Right renal cortex interstitium (tissue), 3 donors: ENCODE data around the gene TPGS1. TPM values are rescaled to one million over a fixed set of nuclear protein-coding genes. Genes with fewer than 3 reads are reported as not detected.

Experiments used
- DNase-seq, 3 donors: peaks; one replicate each; pipeline ENCODE4 v3.0.0-alpha.2; 2013; ENCODE audit warnings: low read depth in 3 of 3, low spot score in 2 of 3
- polyA plus RNA-seq, 3 donors: library from polyadenylated mRNA; unstranded; fragments of 120-200 nt; gene quantifications; one replicate each; pipeline ENCODE4 v1.2.1, GENCODE V29; 2013; ENCODE audit not compliant: insufficient read length in 3 of 3

The TPGS1 gene
- polyA plus RNA-seq, 3 donors, result 4.3 to 6.7 (median 5.8) TPM

DNA sequence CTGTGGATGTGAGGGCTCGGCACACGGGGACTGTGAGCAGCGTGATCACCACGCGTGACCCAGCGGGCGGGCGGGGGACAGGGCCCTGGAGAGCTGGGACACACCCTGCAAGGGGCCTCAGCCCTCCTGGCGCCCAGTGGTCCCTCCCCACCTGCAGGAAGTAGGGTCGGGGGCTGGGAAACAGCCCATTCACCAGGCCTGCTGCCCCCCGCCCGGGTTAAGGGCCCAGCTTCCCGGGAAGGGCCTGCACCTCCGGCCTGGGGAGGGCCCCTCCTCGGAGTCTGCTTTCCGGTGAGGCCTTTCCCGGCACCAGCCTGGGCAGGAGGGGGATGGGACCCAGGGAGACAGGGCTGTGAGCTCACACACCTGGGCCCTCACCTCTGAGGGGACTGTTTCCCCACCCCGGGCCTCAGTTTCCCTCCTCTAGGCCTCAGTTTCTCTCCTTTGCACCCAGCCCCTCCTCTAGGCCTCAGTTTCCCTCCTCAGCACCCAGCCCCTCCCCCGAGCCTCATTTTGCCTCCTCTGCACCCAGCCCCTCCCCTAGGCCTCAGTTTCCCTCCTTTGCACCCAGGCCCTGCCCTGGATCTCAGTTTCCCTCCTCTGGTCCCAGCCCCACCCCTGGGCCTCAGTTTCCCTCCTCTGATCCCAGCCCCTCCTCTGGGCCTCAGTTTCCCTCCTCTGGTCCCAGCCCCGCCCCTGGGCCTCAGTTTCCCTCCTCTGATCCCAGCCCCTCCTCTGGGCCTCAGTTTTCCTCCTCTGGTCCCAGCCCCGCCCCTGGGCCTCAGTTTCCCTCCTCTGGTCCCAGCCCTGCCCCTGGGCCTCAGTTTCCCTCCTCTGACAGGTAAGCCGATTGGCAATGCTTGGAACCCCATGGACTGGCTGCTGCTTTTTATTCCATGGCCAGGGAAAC, 12.9 kb upstream of the TPGS1 start:
- DNase-seq, result no peak

DNA sequence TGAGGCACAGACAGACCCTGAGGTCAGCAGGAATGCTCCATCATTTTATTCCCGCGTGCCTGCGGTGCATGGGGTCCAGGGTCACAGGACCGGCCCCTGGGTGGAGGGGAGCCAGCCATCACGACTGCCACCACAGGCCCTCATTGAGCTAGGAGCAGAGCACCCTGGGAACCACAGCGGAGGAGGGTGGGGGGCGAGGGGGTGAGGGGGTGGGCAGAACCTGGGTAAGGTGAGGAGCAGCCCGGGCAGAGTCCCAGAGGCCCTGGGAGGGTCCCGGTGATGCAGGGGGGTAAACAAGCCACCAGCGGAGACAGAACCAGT, 12.3 kb upstream of the TPGS1 start:
- DNase-seq, result no peak

DNA sequence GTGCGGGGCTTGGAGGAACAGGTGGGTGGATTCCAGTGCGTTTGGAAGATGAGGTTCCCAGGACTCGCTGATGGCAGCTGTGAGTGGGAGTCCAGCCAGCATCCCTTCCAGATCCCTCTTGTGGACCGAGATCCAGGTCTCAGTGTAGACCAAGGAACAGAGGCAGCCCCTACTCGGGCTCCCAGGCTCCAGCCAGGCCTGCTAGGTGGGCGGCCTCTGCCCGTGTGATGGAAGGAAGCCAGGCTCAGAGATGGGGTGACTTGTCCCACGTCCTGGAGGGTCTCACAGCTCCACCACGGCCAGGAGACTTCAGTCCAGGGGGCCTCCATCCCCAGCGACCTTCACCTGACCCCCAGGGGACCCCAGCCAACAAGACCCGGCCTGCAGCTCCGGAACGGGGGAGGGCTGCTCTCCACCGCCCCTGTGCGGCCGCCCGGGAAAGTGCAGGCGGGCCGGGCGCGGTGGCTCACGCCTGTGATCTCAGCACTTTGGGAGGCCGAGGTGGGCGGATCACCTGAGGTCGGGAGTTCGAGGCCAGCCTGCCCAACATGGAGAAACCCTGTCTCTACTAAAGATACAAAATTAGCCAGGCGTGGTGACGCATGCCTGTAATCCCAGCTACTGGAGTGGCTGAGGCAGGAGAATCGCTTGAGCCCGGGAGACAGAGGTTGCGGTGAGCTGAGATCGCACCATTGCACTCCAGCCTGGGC, 11.7 kb upstream of the TPGS1 start:
- no peak for DNase-seq

DNA sequence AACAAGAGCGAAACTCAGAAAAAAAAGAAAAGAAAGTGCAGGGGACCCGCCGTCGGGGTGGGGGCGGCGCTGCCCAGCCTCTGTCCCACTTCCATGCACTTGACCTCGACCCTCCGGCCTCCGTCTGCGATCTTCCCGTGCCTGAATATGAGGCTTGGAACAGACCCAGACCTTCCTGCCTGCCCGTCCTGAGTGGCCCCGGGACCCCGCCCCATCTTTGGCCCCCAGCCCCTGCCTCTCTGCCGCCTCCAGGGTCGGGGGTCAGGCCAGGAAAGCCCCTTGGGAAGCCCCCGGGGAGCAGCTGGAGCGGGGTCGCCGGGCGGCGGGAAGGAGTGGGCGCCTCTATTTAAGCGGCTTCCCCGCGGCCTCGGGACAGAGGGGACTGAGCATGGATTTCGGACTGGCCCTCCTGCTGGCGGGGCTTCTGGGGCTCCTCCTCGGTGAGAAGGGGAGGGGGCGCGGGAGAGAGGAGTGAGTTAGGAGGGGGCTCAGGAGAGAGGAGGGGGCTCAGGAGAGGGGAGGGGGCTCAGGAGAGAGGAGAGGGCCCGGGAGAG, 11.1 kb upstream of the TPGS1 start, which contains the start of gene MADCAM1:
MADCAM1 (plus strand) TSS at position 375 of the 554 bp plus-strand sequence; CDS start at position 389, 14 bp downstream.
- DNase-seq, result no peak

DNA sequence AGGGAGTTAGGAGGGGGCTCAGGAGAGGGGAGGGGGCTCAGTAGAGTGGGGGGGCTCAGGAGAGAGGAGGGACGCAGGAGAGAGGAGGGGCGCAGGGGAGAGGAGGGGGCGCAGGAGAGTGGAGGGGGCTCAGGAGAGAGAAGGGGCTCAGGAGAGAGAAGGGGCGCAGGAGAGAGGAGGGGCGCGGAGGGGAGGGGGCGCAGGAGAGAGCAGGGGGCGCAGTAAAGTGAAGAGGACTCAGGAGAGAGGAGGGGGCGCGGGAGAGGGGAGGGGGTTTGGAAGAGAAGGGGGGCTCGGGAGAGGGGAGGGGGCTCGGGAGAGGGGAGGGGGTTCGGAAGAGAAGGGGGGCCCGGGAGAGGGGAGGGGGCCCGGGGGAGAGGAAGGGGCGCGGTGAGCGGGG, 10.3 kb upstream of the TPGS1 start:
- DNase-seq, result no peak

DNA sequence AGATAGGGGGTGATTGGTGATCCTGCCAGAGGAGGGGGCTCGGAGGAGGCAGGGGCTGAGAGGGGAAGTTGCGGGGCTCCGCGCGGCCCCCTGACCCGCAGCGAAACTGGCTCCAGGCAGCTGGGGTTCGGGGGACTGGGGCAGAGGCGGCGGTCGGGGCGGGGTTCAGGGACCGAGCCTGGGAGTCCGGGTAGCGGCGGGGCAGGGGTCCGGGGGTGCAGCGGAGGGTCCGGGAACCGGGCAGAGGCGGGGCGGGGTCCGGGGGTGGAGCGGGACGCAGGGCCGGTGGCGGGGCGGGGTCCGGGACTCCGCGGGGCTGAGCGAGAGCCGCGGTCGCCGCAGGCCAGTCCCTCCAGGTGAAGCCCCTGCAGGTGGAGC, 9.8 kb upstream of the TPGS1 start:
- DNase-seq, result no peak

DNA sequence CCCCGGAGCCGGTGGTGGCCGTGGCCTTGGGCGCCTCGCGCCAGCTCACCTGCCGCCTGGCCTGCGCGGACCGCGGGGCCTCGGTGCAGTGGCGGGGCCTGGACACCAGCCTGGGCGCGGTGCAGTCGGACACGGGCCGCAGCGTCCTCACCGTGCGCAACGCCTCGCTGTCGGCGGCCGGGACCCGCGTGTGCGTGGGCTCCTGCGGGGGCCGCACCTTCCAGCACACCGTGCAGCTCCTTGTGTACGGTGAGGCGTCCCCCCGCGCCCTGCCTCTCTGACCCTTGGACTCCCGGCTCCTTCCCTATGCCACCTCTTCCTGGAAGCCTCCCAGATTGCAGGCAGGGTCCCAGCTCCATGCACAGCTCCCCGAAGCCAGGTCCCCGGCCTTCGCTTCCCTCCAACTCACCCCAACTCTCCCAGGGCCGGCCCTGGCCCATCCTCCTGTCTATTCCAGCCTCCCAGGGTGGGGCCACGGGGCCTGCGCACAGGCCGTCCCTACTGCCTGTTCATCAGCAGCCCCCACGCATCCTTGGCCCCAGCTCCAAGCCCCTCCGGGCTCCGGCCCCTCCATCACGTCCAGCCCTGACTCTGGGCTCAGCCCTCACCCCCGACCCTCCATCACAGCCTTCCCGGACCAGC, 9.3 kb upstream of the TPGS1 start:
- no peak for DNase-seq

DNA sequence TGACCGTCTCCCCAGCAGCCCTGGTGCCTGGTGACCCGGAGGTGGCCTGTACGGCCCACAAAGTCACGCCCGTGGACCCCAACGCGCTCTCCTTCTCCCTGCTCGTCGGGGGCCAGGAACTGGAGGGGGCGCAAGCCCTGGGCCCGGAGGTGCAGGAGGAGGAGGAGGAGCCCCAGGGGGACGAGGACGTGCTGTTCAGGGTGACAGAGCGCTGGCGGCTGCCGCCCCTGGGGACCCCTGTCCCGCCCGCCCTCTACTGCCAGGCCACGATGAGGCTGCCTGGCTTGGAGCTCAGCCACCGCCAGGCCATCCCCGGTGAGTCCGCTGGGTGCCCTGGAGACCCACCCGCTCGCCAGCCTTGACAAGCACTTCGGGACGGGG, 8.8 kb upstream of the TPGS1 start:
- no peak for DNase-seq

DNA sequence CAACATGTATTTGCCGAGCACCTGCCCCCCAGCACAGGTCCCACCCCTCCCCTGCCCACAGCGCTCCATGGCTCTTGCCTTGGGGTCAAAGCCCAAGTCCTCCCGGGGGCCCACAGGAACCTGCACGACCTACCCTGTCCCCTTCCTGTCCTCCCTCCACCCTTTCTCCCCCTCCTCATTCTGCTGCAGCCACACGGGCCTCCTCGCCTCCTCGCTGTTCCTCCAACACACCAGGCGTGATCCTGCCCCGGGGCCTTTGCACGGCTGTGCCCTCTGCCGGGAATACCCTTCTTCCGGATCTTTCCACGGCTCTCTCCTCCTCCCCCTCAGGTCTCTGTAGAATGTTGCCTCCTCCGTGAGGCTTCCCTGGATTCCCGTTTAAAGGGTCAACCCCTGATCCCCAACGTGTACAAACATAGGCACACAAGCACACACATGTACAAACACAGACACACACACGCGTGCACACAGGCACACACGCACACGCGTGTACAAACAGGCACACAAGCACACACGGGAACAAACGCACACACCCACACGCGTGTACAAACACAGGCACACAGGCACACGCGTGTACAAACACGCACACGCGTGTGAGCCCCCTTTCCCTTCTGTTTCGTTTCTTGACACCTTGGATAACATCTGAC, 8.2 kb upstream of the TPGS1 start:
- no peak for DNase-seq

DNA sequence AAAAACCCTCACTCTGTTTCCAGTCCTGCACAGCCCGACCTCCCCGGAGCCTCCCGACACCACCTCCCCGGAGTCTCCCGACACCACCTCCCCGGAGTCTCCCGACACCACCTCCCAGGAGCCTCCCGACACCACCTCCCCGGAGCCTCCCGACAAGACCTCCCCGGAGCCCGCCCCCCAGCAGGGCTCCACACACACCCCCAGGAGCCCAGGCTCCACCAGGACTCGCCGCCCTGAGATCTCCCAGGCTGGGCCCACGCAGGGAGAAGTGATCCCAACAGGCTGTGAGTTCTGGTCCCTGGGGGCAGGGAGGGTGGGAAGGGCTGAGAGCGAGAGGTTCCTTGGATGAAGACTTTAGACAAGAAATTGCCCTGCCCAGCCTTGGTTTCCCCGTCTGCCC, 5.7 kb upstream of the TPGS1 start:
- DNase-seq, result no peak

DNA sequence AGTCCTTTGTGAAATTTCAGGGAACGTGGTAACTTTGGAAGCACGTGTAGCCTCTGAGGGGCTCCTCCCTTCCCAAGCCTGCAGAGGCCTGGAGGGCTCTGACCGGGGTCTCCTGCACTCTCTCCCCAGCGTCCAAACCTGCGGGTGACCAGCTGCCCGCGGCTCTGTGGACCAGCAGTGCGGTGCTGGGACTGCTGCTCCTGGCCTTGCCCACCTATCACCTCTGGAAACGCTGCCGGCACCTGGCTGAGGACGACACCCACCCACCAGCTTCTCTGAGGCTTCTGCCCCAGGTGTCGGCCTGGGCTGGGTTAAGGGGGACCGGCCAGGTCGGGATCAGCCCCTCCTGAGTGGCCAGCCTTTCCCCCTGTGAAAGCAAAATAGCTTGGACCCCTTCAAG, 2.7 kb upstream of the TPGS1 start:
- no peak for DNase-seq

DNA sequence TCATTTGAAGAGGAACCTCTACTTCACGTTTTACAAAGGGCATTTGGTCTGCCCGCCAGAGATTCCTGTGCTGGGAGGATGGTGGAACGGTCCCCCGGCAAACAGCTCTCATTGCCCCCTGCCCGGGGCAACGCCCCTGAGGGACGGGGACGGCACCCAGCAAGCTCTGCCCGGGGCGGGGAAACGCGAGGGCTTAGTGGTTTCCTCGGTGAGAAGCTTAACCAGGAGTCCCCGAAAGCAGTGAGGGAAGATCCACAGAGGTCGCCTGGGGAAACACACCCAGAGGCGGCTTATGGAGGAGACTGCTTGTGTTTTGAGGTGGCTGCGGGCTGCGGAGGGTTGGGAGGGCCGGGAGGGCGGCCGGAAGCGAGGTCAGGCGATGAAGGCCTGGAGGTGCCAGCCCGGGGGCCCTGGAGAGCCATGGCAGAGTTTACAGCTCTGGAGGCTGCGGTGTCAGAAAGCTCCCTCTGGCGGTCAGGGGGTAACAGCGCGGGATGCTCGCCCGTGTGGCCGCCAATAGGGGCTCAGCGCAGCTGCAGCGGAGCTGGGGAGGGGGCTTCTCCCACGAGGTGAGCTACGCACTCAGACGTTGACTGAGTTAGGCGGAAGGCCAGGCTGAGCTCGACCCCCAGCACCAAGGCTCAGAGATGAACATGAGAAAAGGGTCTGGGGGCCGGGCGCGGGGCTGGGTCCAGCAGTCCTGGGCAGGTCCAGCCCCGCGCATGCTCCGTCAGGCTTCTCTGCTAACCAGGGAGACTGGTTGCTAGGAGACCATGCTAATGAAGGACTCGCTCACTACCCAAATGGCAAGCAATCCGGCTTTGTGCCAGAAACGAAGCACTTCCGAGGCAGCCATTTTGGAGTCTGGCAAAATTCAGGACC, 652 bp upstream of the TPGS1 start:
- DNase-seq, result peak; percentile 95 to 100 (median 100)

DNA sequence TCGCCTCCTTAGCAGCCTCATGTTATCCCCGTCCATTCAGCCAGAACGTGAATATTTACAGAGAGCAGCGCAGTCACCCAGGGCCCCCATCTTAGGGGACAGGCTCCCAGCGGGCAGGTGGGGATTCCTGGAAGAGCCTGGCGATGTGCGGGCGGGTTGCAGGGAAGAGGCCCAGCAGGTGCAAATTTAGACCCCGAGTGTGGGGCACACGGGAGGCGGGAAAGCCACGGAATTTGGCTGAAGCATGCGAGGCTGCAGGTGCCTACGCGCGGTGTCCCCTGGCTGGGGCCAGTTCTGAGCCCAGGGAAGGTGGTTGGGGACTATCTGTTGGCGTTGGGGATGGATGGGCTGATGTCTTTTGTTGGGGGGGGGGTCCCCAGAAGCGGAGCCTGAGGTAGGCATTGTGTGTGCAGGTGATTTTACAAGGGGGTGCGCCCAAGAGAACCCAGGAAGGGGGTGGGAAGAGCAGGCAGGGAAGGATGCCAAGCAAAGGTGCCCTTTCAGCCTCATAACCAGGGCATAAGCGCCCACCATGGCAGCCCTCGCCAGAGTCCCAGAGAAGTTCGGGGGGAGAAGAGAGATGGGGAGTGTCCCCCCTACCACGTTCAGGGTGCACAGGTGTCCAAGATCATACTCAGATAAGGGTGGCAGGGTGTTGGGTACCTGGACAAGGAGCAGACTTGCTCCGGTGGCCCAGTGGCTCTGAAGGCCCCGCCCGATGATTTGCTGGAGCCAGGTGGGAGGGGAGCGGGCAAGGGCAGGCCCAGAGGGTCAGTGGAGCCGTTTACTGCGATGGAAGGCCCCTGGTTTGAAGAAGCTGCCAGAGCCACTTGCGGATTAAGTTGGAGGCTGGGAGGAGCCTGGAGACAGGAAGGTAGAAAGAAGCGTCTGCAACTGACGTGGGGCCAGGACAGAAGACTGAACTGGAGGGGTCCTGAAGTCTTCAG, 1.2 kb downstream of the TPGS1 start:
- DNase-seq, result no peak

DNA sequence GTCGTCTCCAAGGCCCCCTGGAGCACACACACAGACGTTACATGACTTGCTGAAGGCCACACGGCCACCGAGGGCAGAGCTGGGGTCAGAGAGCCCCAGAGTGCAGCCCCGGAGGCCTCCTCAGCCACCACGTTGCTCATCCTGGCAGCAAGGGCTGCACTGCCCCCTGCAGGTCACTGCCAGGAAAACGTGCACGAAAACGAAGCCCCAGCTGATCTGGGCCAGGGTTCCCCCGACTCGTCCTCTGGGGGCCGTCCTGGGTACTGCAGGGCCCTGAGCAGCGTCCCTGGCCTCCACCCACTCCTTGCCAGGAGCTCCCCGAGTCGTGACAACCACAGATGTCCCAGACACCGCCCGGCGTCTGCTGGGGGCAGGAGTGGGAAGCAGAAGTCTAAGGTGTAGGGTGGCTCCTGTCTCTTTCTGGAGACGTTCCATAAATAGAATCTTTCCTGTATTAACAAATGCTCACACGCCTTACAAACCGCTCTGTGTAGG, 3.4 kb downstream of the TPGS1 start:
- peak in 1 of 3 donors; percentile 53 for DNase-seq

DNA sequence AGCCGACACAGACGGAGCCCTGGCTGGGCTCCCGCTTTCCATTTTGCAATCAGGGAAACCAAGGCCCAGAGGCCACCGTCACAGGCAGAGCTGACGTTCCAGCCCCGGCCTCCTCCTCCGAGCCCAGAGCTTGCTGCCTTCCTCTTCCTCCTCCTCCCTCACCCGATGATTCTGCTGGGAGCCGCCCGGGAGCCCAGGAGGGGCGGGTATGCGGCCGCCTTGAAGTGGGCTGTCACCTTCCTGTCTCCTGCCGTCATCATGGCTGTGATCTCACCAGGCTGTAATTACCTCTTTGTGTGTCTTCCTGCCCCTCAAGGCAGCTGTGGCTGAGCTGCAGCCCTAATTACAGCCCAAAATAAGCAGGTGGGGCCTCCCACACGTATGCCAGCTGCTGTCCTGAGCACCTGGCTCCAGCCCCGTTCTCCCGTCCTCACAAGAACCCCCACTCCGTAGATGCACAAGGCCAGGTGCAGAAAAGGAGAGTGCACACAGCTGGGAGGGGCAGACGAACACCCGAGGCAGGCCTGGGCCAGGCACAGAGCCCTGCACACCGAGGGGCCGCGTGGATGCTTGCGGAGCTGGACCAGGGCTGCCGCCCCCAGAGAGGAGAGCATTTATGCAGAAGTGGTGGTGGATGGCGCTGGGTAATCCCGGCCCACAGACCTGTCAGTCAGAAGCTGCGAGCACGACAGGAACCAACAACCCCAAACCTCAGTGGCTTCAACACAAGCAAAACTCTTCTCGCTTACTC, 4.0 kb downstream of the TPGS1 start:
- DNase-seq, result no peak

DNA sequence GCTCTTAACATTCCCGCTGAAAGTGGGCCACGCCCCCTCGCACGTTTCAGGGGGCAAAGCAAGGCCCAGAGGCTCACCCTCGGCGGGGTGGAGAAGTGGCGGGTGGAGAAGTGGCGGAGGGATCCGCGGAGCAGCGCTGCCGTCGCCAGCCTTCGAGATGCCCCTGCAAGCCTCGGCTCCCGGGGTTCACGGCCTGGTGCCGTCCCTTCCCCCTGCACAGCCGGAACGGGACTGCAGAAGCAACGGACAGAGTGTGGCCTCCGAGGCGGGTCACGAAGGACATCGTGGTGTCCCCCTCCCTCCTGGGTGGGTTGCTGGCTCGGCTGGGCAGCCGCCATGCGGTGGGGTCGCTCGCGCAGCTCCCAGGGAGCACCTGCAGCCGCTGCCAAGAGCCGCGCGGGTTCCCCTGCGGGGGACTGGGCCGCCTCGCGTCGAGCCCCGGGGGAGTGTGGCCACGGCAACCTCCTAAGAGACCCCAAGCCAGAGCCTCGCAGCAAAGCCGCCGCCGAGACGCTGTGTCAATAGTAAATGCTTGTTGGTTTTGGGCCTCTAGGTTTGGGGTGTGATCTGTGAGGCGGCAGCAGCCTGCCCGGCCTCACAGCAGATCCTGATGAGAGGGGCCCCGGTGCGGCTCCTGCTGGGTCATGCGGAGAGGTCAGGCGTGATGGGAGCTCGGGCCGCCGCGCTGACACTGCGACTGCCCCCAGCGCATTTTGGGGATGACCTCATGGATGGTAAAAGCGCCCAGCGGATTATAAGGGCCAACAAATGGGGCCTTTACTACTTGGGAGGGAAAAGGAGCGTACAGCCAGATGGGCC, 5.5 kb downstream of the TPGS1 start:
- no peak for DNase-seq
